ENCODE results near the gene LARGE2.

Gene LARGE2

DNA sequence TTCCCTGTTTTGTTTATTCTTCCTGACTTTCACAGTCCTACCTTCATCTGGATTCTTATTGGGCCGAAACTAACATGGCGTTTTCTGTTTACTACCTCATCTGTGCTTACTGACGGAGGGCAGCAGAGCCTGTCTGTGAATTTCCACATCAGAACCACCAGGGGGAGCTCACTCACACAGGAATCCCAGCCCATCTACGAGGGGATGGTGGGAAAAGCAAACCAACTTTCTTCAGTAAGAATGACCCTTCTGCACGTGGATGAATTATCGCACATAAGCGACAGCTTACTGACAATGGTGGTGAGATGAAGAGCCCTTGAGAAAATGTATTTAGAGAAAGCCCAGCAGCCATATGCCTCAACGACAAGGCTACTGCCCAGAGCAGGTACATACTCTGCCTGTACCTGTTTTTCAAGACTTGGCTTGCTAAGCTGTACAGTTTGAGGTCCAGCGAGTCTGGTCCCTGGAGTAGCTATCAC, 42.5 kb downstream of the LARGE2 start:
- peak; percentile 82 to 93 (median 87) for TF ChIP-seq CTCF (IDR thresholded peaks at IDR 0.05; ENCODE audit: unreplicated experiment in 3 of 3)
- H3K4me1 Mint-ChIP-seq: no peaks in the 10 kb centered on the region
- H3K9me3 Mint-ChIP-seq: no peaks in the 10 kb centered on the region
- H3K36me3 Mint-ChIP-seq (ENCODE audit: low read depth): peaks cover 43% of the 10 kb centered on the region
- no peak overlapping the region for H3K27ac Mint-ChIP-seq
- no peak overlapping the region for H3K4me3 Mint-ChIP-seq
- no peaks in the 10 kb centered on the region for H3K27me3 Mint-ChIP-seq (ENCODE audit: low read depth)

- Mint-ChIP-seq H3K36me3 (ENCODE audit: low read depth) (peaks cover 39% of the 10 kb centered on the region), H3K27me3 (ENCODE audit: low read depth) (no peaks in the 10 kb centered on the region), H3K4me3 (no peak overlapping the region), H3K9me3 (no peaks in the 10 kb centered on the region), H3K4me1 (peaks cover 12% of the 10 kb centered on the region), H3K27ac (no peak overlapping the region)
- TF ChIP-seq CTCF (IDR thresholded peaks at IDR 0.05; ENCODE audit: unreplicated experiment in 3 of 3): no peak
Measured at GRCh38 chr11:45967506-45967905, 45.0 kb downstream of the LARGE2 start.

GRCh38 chr11:45968901-45969300, 46.4 kb downstream of the LARGE2 start:
- Mint-ChIP-seq H3K4me3 (no peak overlapping the region), H3K9me3 (no peaks in the 10 kb centered on the region), H3K27me3 (ENCODE audit: low read depth) (no peaks in the 10 kb centered on the region), H3K27ac (no peak overlapping the region), H3K36me3 (ENCODE audit: low read depth) (peaks cover 36% of the 10 kb centered on the region), H3K4me1 (peaks cover 12% of the 10 kb centered on the region)
- no peak for TF ChIP-seq CTCF (IDR thresholded peaks at IDR 0.05; ENCODE audit: unreplicated experiment in 3 of 3)

DNA sequence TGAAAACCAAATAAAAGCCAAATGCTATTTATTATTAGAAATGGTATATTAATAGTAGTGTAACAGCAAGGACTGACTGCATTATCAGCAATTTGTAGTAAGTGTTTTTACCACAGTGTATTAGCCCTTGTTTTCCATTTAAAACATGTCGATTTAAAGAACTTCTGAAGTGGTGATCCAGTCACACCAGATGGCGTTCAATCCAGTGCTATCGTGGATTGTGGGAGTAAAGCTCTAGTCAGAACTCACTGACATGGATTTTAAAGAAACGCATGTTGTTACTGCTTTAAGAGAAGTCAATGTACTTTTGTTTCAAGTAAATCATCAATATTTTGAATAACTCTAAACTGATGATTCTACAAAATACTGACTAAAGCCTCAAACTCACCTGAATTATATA, 51.1 kb downstream of the LARGE2 start:
- H3K4me1 Mint-ChIP-seq: peaks cover 12% of the 10 kb centered on the region
- H3K36me3 Mint-ChIP-seq (ENCODE audit: low read depth): peaks cover 51% of the 10 kb centered on the region
- no peaks in the 10 kb centered on the region for H3K27me3 Mint-ChIP-seq (ENCODE audit: low read depth)
- TF ChIP-seq CTCF (IDR thresholded peaks at IDR 0.05; ENCODE audit: unreplicated experiment in 3 of 3): no peak
- no peak overlapping the region for H3K4me3 Mint-ChIP-seq
- no peak overlapping the region for H3K27ac Mint-ChIP-seq
- no peaks in the 10 kb centered on the region for H3K9me3 Mint-ChIP-seq

GRCh38 chr11:45974806-45975205, 52.4 kb downstream of the LARGE2 start:
- Mint-ChIP-seq H3K27ac (no peak overlapping the region), H3K4me3 (no peak overlapping the region), H3K9me3 (no peaks in the 10 kb centered on the region), H3K4me1 (peaks cover 12% of the 10 kb centered on the region), H3K36me3 (ENCODE audit: low read depth) (peaks cover 53% of the 10 kb centered on the region), H3K27me3 (ENCODE audit: low read depth) (no peaks in the 10 kb centered on the region)
- no peak for TF ChIP-seq CTCF (IDR thresholded peaks at IDR 0.05; ENCODE audit: unreplicated experiment in 3 of 3)
